Fibroblast of villous mesenchyme (primary cell): ENCODE results near the gene AGT. TPM values are rescaled to one million over a fixed set of nuclear protein-coding genes. Genes with fewer than 3 reads are reported as not detected.

Source experiments
- DNase-seq: peaks from one replicate; pipeline ENCODE4 v3.0.0-alpha.2; 2010; ENCODE audit warnings: low read depth
- H3K4me3 ChIP-seq: 2 replicates; pipeline ENCODE4 v1.5.1; 2011; ENCODE audit warnings: low read depth, mild to moderate bottlenecking, low read length
- total RNA-seq: library from RNA; depleted of rRNA; stranded (reverse); fragments of >200 nt; gene quantifications from 2 replicates; pipeline ENCODE4 v1.2.3, GENCODE V29; 2012
- TF ChIP-seq, protein P1 (sequence below): IDR thresholded peaks from 2 replicates; pipeline ENCODE4 v1.5.1; 2012; ENCODE audit warnings: low read depth, mild to moderate bottlenecking, low read length; ENCODE audit not compliant: insufficient read depth

The AGT gene
- total RNA-seq, 1 donor: not detected

GRCh38 chr1:230757856-230758708, 44.2 kb upstream of the AGT start:
- TF ChIP-seq, protein P1, sequence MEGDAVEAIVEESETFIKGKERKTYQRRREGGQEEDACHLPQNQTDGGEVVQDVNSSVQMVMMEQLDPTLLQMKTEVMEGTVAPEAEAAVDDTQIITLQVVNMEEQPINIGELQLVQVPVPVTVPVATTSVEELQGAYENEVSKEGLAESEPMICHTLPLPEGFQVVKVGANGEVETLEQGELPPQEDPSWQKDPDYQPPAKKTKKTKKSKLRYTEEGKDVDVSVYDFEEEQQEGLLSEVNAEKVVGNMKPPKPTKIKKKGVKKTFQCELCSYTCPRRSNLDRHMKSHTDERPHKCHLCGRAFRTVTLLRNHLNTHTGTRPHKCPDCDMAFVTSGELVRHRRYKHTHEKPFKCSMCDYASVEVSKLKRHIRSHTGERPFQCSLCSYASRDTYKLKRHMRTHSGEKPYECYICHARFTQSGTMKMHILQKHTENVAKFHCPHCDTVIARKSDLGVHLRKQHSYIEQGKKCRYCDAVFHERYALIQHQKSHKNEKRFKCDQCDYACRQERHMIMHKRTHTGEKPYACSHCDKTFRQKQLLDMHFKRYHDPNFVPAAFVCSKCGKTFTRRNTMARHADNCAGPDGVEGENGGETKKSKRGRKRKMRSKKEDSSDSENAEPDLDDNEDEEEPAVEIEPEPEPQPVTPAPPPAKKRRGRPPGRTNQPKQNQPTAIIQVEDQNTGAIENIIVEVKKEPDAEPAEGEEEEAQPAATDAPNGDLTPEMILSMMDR: no peak
- no peak overlapping the region for H3K4me3 ChIP-seq
- DNase-seq: no peak

GRCh38 chr1:230754796-230755195, 40.9 kb upstream of the AGT start:
- TF ChIP-seq, protein P1: no peak
- DNase-seq: peak; percentile 68
- no peak overlapping the region for H3K4me3 ChIP-seq

GRCh38 chr1:230753586-230754251, 39.8 kb upstream of the AGT start:
- no peak overlapping the region for H3K4me3 ChIP-seq
- no peak for DNase-seq
- TF ChIP-seq, protein P1: no peak

GRCh38 chr1:230753191-230753585, 39.3 kb upstream of the AGT start:
- H3K4me3 ChIP-seq: no peak overlapping the region
- TF ChIP-seq, protein P1: no peak
- no peak for DNase-seq

DNA sequence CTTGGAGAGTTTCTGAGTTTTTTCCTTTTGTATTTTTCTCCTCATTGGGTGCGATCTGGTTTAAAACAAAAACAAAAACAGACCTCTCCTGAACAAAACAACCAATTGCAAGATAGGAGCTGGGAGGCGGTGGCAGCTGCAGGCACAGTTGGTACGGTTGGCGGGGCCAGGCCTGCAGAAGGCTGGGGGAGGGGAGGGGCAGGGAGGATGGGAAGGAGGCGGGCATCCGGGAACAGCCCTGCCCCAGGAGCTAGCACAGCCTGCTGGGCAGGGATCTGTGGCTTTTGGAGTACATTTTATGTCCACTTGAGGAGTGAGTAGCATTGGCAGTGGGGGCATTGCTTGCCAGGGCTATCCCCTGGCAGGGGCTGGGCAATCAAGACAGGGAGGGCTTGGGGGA, 38.5 kb upstream of the AGT start:
- no peak for DNase-seq
- no peak overlapping the region for H3K4me3 ChIP-seq
- TF ChIP-seq, protein P1: no peak

- TF ChIP-seq, protein P1: no peak
- H3K4me3 ChIP-seq: no peak overlapping the region
- DNase-seq: no peak
Measured at GRCh38 chr1:230750986-230751625, 37.2 kb upstream of the AGT start.
